Neural crest cell (in vitro differentiated cells): ENCODE data around the gene RPS27L. TPM values are rescaled to one million over a fixed set of nuclear protein-coding genes. Genes with fewer than 3 reads are reported as not detected.

ENCODE experiments used
- DNase-seq: peaks from one replicate; pipeline ENCODE4 v3.0.0; 2021; ENCODE audit warnings: low read depth, mixed read lengths, low spot score
- H3K27ac Mint-ChIP-seq: one replicate; pipeline ENCODE4 v1.8.0; 2021; ENCODE audit warnings: mild to moderate bottlenecking, mixed read lengths; ENCODE audit not compliant: unreplicated experiment
- H3K27me3 Mint-ChIP-seq: 2 replicates; pipeline ENCODE4 v1.8.0; 2021; ENCODE audit warnings: low read depth, mild to moderate bottlenecking, mixed read lengths
- H3K36me3 Mint-ChIP-seq: 2 replicates; pipeline ENCODE4 v1.8.0; 2021; ENCODE audit warnings: low read depth, mild to moderate bottlenecking, mixed read lengths
- H3K4me1 Mint-ChIP-seq: 2 replicates; pipeline ENCODE4 v1.8.0; 2021; ENCODE audit warnings: mixed read lengths
- H3K4me3 Mint-ChIP-seq: one replicate; pipeline ENCODE4 v1.8.0; 2021; ENCODE audit warnings: mild to moderate bottlenecking, mixed read lengths
- H3K9me3 Mint-ChIP-seq: 2 replicates; pipeline ENCODE4 v1.8.0; 2021; ENCODE audit warnings: mixed read lengths
- CTCF ChIP-seq: fragments of 200-600 bp; sonication (generic); conservative IDR thresholded peaks from 2 replicates; pipeline ENCODE4 v1.5.0; 2021; ENCODE audit warnings: antibody characterized with exemption, mild to moderate bottlenecking
- total RNA-seq: library from RNA; stranded (reverse); gene quantifications from 2 replicates; pipeline ENCODE4 v1.2.1, GENCODE V29; 2021

The RPS27L gene
- total RNA-seq, 1 donor from 2014 or later: 86.6 TPM

- DNase-seq: no peak
- Mint-ChIP-seq H3K4me1 (no peaks in the 10 kb centered on the region), H3K4me3 (no peak overlapping the region), H3K27ac (no peak overlapping the region), H3K36me3 (no peaks in the 10 kb centered on the region), H3K9me3 (no peaks in the 10 kb centered on the region), H3K27me3 (no peaks in the 10 kb centered on the region)
- TF ChIP-seq CTCF: no peak
These were observed 22.0 kb downstream of the RPS27L start for GRCh38 chr15:63135281-63135680.

GRCh38 chr15:63134245-63134985 is 22.9 kb downstream of the RPS27L start:
- H3K36me3 Mint-ChIP-seq: no peaks in the 10 kb centered on the region
- no peak overlapping the region for H3K27ac Mint-ChIP-seq
- H3K4me1 Mint-ChIP-seq: no peaks in the 10 kb centered on the region
- H3K27me3 Mint-ChIP-seq: no peaks in the 10 kb centered on the region
- H3K4me3 Mint-ChIP-seq: no peak overlapping the region
- H3K9me3 Mint-ChIP-seq: no peaks in the 10 kb centered on the region
- no peak for DNase-seq
- no peak for TF ChIP-seq CTCF

- H3K27me3 Mint-ChIP-seq: no peaks in the 10 kb centered on the region
- H3K4me3 Mint-ChIP-seq: no peak overlapping the region
- no peak overlapping the region for H3K27ac Mint-ChIP-seq
- H3K9me3 Mint-ChIP-seq: no peaks in the 10 kb centered on the region
- TF ChIP-seq CTCF: no peak
- H3K4me1 Mint-ChIP-seq: no peaks in the 10 kb centered on the region
- H3K36me3 Mint-ChIP-seq: no peaks in the 10 kb centered on the region
- no peak for DNase-seq
These were observed 23.5 kb downstream of the RPS27L start for GRCh38 chr15:63133786-63134185.

GRCh38 chr15:63126726-63127125 is 30.6 kb downstream of the RPS27L start:
- Mint-ChIP-seq H3K36me3 (no peaks in the 10 kb centered on the region), H3K4me3 (no peak overlapping the region), H3K27ac (no peak overlapping the region), H3K27me3 (no peaks in the 10 kb centered on the region), H3K9me3 (no peaks in the 10 kb centered on the region), H3K4me1 (peaks cover 19% of the 10 kb centered on the region)
- no peak for TF ChIP-seq CTCF
- DNase-seq: no peak

- TF ChIP-seq CTCF: no peak
- Mint-ChIP-seq H3K27ac (no peak overlapping the region), H3K4me3 (no peak overlapping the region), H3K4me1 (peaks cover 27% of the 10 kb centered on the region), H3K36me3 (peaks cover 2% of the 10 kb centered on the region), H3K9me3 (peaks cover under 1% of the 10 kb centered on the region), H3K27me3 (no peaks in the 10 kb centered on the region)
- no peak for DNase-seq
These were observed 32.8 kb downstream of the RPS27L start for GRCh38 chr15:63124506-63124905.
